Measurements from ENCODE around the gene ERP27.

The ERP27 gene

GRCh38 chr12:14938301-14938700, at the start of gene ERP27:
TSS of gene ERP27 (minus strand) at chr12:14938537. CDS start at chr12:14938508, 29 bp downstream.
- DNase-seq = no peak

- no peak for DNase-seq
Measured at GRCh38 chr12:14988035-14988434, 49.7 kb upstream of the ERP27 start.

DNA sequence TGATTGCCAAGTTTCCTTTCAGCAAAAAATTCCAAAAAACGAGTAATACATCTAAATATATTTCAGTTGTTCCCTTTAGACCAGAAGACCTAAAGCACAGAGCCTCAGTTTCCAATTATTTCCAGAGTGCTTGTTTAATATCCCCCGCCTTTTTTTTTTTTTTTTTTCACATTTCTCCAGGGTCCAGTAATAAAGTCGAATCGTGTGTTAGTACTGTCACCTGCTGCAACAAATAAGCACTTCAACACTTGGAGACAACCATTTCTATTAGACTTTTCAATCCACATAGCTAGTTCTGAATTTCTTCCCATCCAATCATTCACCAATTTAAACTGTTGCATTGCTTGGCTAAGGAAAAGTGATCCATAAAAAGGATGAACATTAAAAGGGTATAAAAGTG, 48.1 kb upstream of the ERP27 start:
- DNase-seq = no peak

DNA sequence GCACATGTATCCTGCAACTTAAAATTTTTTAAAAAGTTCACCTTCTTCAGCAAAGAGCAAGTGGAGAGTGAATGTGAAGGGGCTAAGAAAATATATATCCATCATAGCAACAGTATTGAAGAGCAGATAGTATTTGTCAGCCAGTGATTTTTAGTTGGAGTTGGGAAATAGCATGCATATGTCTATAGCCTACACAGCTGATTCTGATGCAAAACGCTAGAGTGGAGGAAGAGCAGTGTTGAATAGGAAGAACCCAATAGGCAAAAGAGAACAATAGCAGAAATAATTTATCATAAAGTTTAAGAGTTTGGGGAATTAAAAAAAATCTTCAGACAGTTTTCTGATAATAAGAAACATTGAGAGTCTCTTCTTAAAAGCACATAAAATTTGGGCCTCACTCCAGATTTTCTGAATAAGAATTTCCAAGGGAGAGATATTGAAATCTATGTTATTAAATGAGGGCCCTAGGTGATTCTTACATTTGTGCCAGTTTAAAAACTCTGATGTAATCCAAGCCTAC, 46.5 kb upstream of the ERP27 start:
- no peak for DNase-seq

GRCh38 chr12:14984036-14984435, 45.7 kb upstream of the ERP27 start:
- no peak for DNase-seq

DNA sequence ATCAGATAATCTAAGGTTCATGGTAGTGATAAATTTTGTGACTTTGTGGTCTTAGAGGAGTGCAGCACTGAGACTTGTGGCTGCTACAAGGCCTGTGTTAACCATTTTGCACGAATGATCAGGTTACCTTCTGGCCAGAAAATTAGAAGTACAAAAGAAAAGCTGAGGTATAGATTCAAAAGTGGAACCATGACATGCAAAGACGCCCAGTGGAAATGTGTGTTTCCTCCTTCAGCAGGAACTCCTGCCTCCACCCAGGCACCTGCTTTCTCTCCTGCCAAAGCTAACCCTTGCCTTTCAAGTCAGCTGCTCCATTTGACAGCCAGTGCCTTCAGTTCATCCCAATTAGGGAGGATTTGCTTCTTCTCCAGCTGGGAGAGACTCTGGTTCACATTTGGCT, 44.7 kb upstream of the ERP27 start:
- DNase-seq = no peak

DNA sequence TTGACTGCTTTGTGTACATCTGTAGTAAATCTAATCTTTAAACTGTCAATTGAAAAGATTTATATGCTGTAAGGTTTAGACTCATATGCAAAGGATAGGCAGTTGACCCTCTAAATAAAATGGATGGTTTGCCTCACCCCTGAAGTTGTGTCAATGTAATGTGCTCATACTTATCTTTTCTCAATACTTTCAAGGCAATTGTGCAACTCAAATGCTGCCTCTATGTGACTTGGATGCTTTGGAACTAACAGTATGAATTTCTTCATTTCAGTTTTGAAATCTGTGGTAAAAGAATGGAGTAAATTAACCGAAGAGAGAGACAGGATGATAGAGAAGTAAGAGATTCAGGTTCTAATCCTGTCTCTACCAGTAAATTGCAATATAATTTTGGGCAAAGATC, 44.2 kb upstream of the ERP27 start:
- DNase-seq = no peak

DNA sequence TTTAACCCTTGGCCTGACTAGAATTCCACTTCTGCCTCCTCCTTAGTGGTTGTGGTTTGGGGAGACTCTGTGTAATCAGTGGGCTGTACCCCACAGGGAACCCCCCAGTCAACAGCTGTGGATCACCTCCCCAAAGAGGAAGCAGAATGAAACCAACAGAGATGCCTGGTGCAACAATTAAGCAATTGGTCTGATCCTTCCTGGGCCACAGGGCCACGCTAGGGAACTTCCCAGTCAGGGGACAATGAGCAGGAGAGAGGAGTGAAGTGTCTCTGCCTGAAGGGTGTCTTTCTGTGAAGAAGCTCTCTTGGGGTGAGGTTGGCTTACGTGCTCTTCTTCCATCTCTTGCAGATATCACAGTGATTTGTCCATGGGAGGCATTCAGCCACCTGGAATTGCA, 42.7 kb upstream of the ERP27 start:
- no peak for DNase-seq

DNA sequence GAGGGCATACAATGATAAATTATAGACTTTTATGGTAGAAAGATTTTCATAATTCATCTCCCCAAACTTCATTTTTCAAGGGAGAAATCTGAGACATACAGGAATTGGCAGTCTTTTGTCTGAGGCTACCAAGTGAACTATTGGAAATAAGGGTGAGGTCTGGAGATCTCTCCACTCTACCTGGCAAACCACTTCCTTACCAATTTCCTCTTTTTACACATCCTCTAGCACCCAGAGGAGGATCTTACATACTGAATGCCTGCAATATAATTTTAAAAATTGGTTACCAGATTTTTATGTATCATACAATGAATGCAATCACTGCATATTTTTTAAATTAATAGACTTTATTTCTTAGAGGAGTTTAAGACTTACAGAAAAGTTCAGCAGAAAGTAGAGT, 41.1 kb upstream of the ERP27 start:
- DNase-seq = no peak

- DNase-seq = no peak
Measured at GRCh38 chr12:14976658-14977057, 38.3 kb upstream of the ERP27 start.

DNA sequence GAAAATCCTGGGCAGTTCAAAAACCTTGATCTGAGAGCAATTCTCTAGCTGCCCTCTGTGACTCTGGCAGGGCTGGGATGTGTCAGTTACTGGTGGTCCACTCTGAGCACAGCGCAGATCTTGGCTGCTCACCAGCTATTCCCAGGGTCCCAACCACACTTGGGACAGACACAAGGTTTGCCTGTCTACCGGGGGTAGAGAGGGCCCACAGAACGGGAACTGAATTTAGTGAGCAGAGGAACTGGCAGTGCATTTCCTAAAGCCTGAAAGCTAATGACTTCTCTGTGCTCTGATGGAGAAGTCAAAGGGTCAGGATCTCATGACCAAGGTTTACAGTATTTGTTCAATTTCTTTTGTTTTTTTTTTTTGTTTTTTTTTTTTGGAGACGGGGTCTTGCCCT, 37.1 kb upstream of the ERP27 start:
- DNase-seq = no peak

GRCh38 chr12:14974633-14975032, 36.3 kb upstream of the ERP27 start:
- no peak for DNase-seq

- DNase-seq = no peak
Measured at GRCh38 chr12:14972816-14973215, 34.5 kb upstream of the ERP27 start, which contains the start of gene PDE6H. TSS of gene PDE6H (plus strand) at chr12:14973042. CDS start at chr12:14978013, 4,971 bp downstream.

DNA sequence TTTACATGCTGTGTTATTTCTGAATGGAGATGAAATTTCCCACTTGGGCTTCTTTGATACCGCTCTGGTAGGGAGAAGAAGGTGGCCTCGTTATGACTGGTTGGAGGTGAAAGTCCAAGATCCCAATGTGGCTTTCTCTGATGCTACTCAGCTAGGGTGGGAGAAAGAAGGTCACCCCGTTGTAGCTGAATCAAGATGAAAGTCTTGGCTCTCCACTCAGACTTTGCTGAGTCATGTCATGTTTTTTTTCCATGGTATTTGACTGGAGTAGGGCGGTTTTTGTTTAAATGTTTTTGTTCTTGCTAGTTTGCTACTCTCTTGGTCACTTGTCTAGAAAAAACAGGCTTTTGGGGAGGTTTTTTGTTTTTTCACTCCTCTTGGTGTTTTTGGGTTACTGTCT, 32.1 kb upstream of the ERP27 start:
- no peak for DNase-seq

GRCh38 chr12:14968478-14968877, 30.1 kb upstream of the ERP27 start:
- no peak for DNase-seq

DNA sequence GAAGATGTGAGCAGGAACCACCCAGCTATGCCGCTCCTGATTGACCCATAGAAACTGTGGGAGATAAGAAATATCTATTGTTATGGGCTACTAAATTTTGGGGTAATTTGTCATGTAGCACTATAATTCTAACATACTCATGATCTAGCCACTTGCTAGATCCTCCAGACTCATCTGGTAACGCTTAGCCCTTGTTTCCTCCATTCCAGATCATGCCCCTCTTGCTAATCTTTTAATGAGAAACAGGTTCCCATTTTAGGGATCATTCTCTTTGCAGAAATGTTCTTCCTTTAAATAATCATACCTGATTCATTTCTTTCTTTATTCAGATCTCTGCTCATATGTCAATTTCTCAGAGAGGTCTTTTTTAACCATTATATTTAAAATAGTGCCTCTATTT, 26.9 kb upstream of the ERP27 start:
- no peak for DNase-seq

DNA sequence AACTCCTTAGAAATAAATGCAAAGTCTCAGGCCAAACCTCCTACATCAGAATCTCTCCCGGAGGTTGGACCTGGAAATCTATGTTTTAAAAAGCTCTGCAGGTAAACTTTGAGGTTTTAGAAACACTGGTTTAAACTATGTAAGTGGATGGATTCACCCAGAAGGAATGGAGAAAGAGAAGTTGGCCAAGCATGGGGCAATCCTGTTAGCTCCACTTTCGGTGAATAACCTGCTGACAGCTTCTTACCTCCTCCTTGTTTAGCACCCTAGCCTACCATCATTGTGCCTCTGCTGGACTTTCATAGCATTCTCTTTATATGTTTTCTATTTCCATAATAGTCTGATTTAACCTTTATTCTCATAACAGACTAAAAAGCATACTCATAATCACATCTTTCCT, 26.1 kb upstream of the ERP27 start:
- no peak for DNase-seq

- no peak for DNase-seq
Measured at GRCh38 chr12:14963520-14963919, 25.2 kb upstream of the ERP27 start.

- DNase-seq = no peak
Measured at GRCh38 chr12:14962797-14963196, 24.5 kb upstream of the ERP27 start.

GRCh38 chr12:14962153-14962539, 23.8 kb upstream of the ERP27 start:
- DNase-seq = no peak

DNA sequence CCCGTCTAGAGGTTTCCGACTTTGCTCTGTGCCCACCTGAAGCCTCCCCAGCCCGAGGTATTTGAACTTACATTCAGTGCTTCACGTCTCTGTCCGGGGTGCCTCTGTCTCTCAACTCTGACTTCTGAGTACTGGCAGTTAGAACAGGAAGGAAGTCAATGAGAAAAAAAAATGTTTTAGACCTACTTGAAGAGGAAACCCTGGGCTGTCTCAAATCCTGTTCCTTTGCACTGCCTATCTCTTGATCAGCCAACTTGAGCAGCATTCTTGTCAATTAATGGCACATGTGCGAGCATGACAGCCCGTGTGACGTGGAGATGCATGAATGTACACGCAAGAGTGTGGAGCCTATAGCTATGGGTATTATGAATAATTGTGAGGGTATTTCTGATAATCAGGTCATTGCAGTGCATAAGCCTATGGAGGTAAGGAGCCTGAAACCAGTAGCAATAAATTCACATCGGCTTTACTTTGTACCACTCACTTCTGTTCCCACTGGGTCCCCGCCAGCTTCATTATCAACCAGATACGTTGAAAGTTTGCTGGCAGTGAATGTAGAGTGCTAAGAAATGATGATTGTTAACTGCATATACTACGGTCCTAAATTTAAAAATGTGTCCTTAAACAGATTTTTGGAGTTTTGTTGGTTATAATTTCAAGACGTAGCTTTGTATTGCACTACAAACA, 23.3 kb upstream of the ERP27 start, which contains the start of gene ARHGDIB:
TSS of gene ARHGDIB (minus strand) at position 136 of the 687 bp plus-strand sequence. CDS start 10,889 bp downstream, outside the sequence.
- no peak for DNase-seq

- DNase-seq = no peak
Measured at GRCh38 chr12:14960548-14961465, 22.5 kb upstream of the ERP27 start.

DNA sequence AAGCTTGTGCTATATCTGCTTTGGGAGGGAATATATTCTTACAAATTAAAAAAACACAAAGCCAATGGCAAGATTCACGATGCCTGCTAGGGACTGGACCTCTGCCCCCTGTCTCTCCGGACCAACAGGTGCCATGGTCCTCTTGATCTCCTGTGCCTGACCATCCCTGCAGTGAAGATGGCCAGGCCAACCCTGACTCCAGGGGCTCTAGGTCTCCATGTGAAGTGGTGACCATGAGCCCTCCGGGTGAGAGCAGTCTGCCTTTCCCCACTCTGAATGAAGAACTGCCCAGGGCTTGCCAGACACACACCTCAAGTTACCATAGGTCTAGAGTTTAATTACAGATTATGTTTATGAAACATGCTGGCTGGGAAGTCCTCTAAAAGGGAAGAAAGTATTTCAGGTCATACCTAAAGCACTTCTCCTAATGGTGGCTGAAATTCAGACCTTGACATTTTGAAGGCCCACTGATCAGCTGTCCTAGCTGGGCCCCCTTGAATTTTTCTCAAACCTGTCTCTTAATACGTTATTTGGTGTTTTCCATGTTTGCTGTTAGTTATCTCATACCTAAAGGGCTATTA, 21.7 kb upstream of the ERP27 start:
- DNase-seq = no peak

GRCh38 chr12:14959463-14959862, 21.1 kb upstream of the ERP27 start:
- DNase-seq = no peak
